WTC11 (cell line): ENCODE results near the gene SLC25A26. TPM values are rescaled to one million over a fixed set of nuclear protein-coding genes. Genes with fewer than 3 reads are reported as not detected.

Experiments
- ATAC-seq: fragments of 200-7000 bp; cut with Tn5 transposase; 2 replicates; pipeline ENCODE4 v1.10.0; 2021; ENCODE audit warnings: mild to moderate bottlenecking, moderate library complexity
- CTCF ChIA-PET: fragments of 300-600 bp; sonication (Branson Sonifier 250); formaldehyde crosslinking; loops from one replicate; lab custom pipeline; 2021; ENCODE audit warnings: antibody characterized with exemption; lab: Charles Lee
- POLR2A ChIA-PET: fragments of 350-600 bp; sonication (Branson Sonifier 250); formaldehyde crosslinking; loops from one replicate; lab custom pipeline; 2021; ENCODE audit warnings: antibody characterized with exemption; lab: Charles Lee
- DNase-seq: peaks from one replicate; pipeline ENCODE4 v3.0.0; 2021; ENCODE audit warnings: low spot score
- H3K27ac Mint-ChIP-seq: 2 replicates; pipeline ENCODE4 v1.8.0; 2021; ENCODE audit warnings: mixed read lengths
- H3K27me3 Mint-ChIP-seq: 2 replicates; pipeline ENCODE4 v1.8.0; 2021; ENCODE audit warnings: low read depth, mild to moderate bottlenecking, moderate library complexity, mixed read lengths
- H3K36me3 Mint-ChIP-seq: 2 replicates; pipeline ENCODE4 v1.8.0; 2021; ENCODE audit warnings: mixed read lengths
- H3K4me1 Mint-ChIP-seq: 2 replicates; pipeline ENCODE4 v1.8.0; 2022; ENCODE audit warnings: mixed read lengths
- H3K4me3 Mint-ChIP-seq: 2 replicates; pipeline ENCODE4 v1.8.0; 2021; ENCODE audit warnings: mild to moderate bottlenecking, moderate library complexity, mixed read lengths
- H3K9me3 Mint-ChIP-seq: 2 replicates; pipeline ENCODE4 v1.8.0; 2021; ENCODE audit warnings: mixed read lengths
- CBFB ChIP-seq: sonication (generic); formaldehyde crosslinking; IDR thresholded peaks from 2 replicates; pipeline ENCODE4 v1.8.1; 2022; ENCODE audit warnings: mild to moderate bottlenecking, low read depth, missing genetic modification reagents
- E2F1 ChIP-seq: sonication (generic); formaldehyde crosslinking; IDR thresholded peaks from 2 replicates; pipeline ENCODE4 v1.8.0; 2022; ENCODE audit warnings: mild to moderate bottlenecking, missing genetic modification reagents
- E2F5 ChIP-seq: sonication (generic); formaldehyde crosslinking; IDR thresholded peaks from 2 replicates; pipeline ENCODE4 v1.8.1; 2022; ENCODE audit warnings: mild to moderate bottlenecking, moderate library complexity, missing genetic modification reagents
- ETV6 ChIP-seq: sonication (generic); formaldehyde crosslinking; IDR thresholded peaks from 2 replicates; pipeline ENCODE4 v1.8.1; 2022; ENCODE audit warnings: mild to moderate bottlenecking, missing genetic modification reagents
- FOXK1 ChIP-seq: sonication (generic); formaldehyde crosslinking; IDR thresholded peaks from 2 replicates; pipeline ENCODE4 v1.8.0; 2022; ENCODE audit warnings: mild to moderate bottlenecking, moderate library complexity, missing genetic modification reagents
- MXD4 ChIP-seq: fragments of 250-450 bp; sonication (Bioruptor Pico); IDR thresholded peaks from 2 replicates; pipeline ENCODE4 v1.8.0; 2021; ENCODE audit warnings: mild to moderate bottlenecking, moderate library complexity, borderline replicate concordance
- MYBL2 ChIP-seq: sonication (generic); formaldehyde crosslinking; IDR thresholded peaks from 2 replicates; pipeline ENCODE4 v1.8.1; 2023; ENCODE audit warnings: mild to moderate bottlenecking, moderate library complexity, missing genetic modification reagents
- PRDM15 ChIP-seq: sonication (generic); formaldehyde crosslinking; IDR thresholded peaks from 2 replicates; pipeline ENCODE4 v1.8.0; 2022; ENCODE audit warnings: missing genetic modification reagents
- PREB ChIP-seq: sonication (generic); formaldehyde crosslinking; IDR thresholded peaks from 2 replicates; pipeline ENCODE4 v1.8.1; 2022; ENCODE audit warnings: mild to moderate bottlenecking, missing genetic modification reagents, moderate library complexity, borderline replicate concordance
- SMAD3 ChIP-seq: sonication (generic); formaldehyde crosslinking; IDR thresholded peaks from 2 replicates; pipeline ENCODE4 v1.8.0; 2022; ENCODE audit warnings: missing genetic modification reagents, mild to moderate bottlenecking, borderline replicate concordance
- SOX15 ChIP-seq: fragments of 250-450 bp; sonication (Bioruptor Pico); IDR thresholded peaks from 2 replicates; pipeline ENCODE4 v1.9.0; 2021; ENCODE audit warnings: mild to moderate bottlenecking
- TEAD4 ChIP-seq: sonication (generic); formaldehyde crosslinking; IDR thresholded peaks from 2 replicates; pipeline ENCODE4 v1.8.0; 2022; ENCODE audit warnings: mild to moderate bottlenecking, missing genetic modification reagents
- ZNF219 ChIP-seq: sonication (generic); formaldehyde crosslinking; IDR thresholded peaks from 2 replicates; pipeline ENCODE4 v1.8.0; 2023; ENCODE audit warnings: missing genetic modification reagents, mild to moderate bottlenecking, borderline replicate concordance
- ZNF317 ChIP-seq: sonication (generic); formaldehyde crosslinking; IDR thresholded peaks from 2 replicates; pipeline ENCODE4 v1.8.1; 2023; ENCODE audit warnings: low read depth, mild to moderate bottlenecking, moderate library complexity, missing genetic modification reagents, borderline replicate concordance
- total RNA-seq: library from RNA; stranded (reverse); gene quantifications from 3 replicates; pipeline ENCODE4 v1.2.3, GENCODE V29; 2021
- TF ChIP-seq, protein P1 (sequence below): sonication (generic); formaldehyde crosslinking; IDR thresholded peaks from 2 replicates; pipeline ENCODE4 v1.8.1; 2023; ENCODE audit warnings: mild to moderate bottlenecking, missing genetic modification reagents, moderate library complexity
- TF ChIP-seq, protein P2 (sequence below): sonication (generic); formaldehyde crosslinking; IDR thresholded peaks from 2 replicates; pipeline ENCODE4 v1.8.1; 2023; ENCODE audit warnings: mild to moderate bottlenecking, missing genetic modification reagents
- TF ChIP-seq, protein P3 (sequence below): sonication (generic); formaldehyde crosslinking; IDR thresholded peaks from 2 replicates; pipeline ENCODE4 v1.8.1; 2023; ENCODE audit warnings: mild to moderate bottlenecking, moderate library complexity, missing genetic modification reagents
- TF ChIP-seq, protein P4 (sequence below): sonication (generic); formaldehyde crosslinking; conservative IDR thresholded peaks from 2 replicates; pipeline ENCODE4 v1.8.1; 2023; ENCODE audit warnings: mild to moderate bottlenecking, low read depth, missing genetic modification reagents, moderate library complexity

The SLC25A26 gene
- total RNA-seq, 1 experiment from 2014 or later: 29.1 TPM

DNA sequence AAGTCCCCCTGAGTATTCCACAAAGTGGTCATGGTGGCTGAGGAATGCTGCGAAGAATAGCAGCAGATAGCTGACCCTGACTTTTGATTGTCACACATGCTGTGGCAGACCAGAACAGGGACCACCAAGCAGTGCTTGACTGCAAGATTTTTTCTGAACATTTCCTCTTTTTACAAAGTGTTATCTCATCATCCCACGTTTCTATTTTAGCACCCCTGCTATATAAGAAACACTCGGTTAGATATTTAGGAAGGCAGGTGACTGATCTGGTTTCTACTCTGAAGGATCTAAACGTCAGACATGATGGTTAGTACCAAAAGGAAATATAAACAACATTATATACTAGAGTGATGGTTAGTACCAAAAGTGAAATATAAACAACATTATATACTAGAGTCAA lies 9.1 kb downstream of the SLC25A26 start:
- peaks cover 7% of the 10 kb centered on the region; the same call in 1 of the 2 replicates for H3K36me3 Mint-ChIP-seq
- CTCF ChIA-PET: interaction anchor here (0.7 kb wide), 1 partner anchor 283 kb away, joined by 3 read pairs; no protein-coding TSS in a partner anchor

More for the DNA sequence above, 9.1 kb downstream of the SLC25A26 start:
- DNase-seq (no peak), ATAC-seq (no peak)
- peaks cover 2% of the 10 kb centered on the region; the same call in 1 of the 2 replicates for H3K4me1 Mint-ChIP-seq
- POLR2A ChIA-PET: no interaction called here
- H3K4me3 Mint-ChIP-seq: no peak overlapping the region
- TF ChIP-seq MYBL2 (CRISPR knock-in tag) (no peak), E2F1 (CRISPR knock-in tag) (no peak), ZNF317 (CRISPR knock-in tag) (no peak), TEAD4 (CRISPR knock-in tag) (no peak), PREB (CRISPR knock-in tag) (no peak), MXD4 (CRISPR knock-in tag) (no peak), SMAD3 (no peak), ZNF219 (CRISPR knock-in tag) (no peak), ETV6 (CRISPR knock-in tag) (no peak), E2F5 (CRISPR knock-in tag) (no peak), FOXK1 (no peak), SOX15 (no peak), PRDM15 (no peak), CBFB (CRISPR knock-in tag) (no peak)
- TF ChIP-seq, protein P1, sequence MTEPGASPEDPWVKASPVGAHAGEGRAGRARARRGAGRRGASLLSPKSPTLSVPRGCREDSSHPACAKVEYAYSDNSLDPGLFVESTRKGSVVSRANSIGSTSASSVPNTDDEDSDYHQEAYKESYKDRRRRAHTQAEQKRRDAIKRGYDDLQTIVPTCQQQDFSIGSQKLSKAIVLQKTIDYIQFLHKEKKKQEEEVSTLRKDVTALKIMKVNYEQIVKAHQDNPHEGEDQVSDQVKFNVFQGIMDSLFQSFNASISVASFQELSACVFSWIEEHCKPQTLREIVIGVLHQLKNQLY (CRISPR knock-in tag): no peak
- TF ChIP-seq, protein P2, sequence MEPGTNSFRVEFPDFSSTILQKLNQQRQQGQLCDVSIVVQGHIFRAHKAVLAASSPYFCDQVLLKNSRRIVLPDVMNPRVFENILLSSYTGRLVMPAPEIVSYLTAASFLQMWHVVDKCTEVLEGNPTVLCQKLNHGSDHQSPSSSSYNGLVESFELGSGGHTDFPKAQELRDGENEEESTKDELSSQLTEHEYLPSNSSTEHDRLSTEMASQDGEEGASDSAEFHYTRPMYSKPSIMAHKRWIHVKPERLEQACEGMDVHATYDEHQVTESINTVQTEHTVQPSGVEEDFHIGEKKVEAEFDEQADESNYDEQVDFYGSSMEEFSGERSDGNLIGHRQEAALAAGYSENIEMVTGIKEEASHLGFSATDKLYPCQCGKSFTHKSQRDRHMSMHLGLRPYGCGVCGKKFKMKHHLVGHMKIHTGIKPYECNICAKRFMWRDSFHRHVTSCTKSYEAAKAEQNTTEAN (CRISPR knock-in tag): no peak
- TF ChIP-seq, protein P3, sequence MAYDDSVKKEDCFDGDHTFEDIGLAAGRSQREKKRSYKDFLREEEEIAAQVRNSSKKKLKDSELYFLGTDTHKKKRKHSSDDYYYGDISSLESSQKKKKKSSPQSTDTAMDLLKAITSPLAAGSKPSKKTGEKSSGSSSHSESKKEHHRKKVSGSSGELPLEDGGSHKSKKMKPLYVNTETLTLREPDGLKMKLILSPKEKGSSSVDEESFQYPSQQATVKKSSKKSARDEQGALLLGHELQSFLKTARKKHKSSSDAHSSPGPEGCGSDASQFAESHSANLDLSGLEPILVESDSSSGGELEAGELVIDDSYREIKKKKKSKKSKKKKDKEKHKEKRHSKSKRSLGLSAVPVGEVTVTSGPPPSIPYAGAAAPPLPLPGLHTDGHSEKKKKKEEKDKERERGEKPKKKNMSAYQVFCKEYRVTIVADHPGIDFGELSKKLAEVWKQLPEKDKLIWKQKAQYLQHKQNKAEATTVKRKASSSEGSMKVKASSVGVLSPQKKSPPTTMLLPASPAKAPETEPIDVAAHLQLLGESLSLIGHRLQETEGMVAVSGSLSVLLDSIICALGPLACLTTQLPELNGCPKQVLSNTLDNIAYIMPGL (CRISPR knock-in tag): no peak
- TF ChIP-seq, protein P4, sequence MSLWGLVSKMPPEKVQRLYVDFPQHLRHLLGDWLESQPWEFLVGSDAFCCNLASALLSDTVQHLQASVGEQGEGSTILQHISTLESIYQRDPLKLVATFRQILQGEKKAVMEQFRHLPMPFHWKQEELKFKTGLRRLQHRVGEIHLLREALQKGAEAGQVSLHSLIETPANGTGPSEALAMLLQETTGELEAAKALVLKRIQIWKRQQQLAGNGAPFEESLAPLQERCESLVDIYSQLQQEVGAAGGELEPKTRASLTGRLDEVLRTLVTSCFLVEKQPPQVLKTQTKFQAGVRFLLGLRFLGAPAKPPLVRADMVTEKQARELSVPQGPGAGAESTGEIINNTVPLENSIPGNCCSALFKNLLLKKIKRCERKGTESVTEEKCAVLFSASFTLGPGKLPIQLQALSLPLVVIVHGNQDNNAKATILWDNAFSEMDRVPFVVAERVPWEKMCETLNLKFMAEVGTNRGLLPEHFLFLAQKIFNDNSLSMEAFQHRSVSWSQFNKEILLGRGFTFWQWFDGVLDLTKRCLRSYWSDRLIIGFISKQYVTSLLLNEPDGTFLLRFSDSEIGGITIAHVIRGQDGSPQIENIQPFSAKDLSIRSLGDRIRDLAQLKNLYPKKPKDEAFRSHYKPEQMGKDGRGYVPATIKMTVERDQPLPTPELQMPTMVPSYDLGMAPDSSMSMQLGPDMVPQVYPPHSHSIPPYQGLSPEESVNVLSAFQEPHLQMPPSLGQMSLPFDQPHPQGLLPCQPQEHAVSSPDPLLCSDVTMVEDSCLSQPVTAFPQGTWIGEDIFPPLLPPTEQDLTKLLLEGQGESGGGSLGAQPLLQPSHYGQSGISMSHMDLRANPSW (CRISPR knock-in tag): no peak
- no peaks in the 10 kb centered on the region for H3K9me3 Mint-ChIP-seq
- no peak overlapping the region for H3K27ac Mint-ChIP-seq
- no peaks in the 10 kb centered on the region for H3K27me3 Mint-ChIP-seq
